Gastrocnemius medialis (tissue), 4 donors: ENCODE measurements around the gene SLC12A7. TPM values are rescaled to one million over a fixed set of nuclear protein-coding genes. Genes with fewer than 3 reads are reported as not detected.

ENCODE experiments used
- ATAC-seq, 2 donors: fragments of 150-250 bp; one replicate each; pipeline ENCODE4 v1.9.1; 2016
- DNase-seq, 2 donors: peaks; one replicate each; pipeline ENCODE4 v3.0.0-alpha.2; 2019
- H3K27ac ChIP-seq, 4 donors: fragments of 200-600 bp; sonication (generic); 1 replicate in 1 of 4; 2 replicates in 3 of 4; pipeline ENCODE4 v1.5.1; 2016 to 2018; ENCODE audit warnings: mild to moderate bottlenecking in 2 of 4, moderate library complexity in 1 of 4
- H3K27me3 ChIP-seq, 3 donors: fragments of 200-600 bp; sonication (generic) in 2 of 3; 1 replicate in 1 of 3; 2 replicates in 2 of 3; pipeline versions ENCODE4 v1.5.1 to v1.6.0; 2016 to 2019; ENCODE audit warnings: mild to moderate bottlenecking in 1 of 3, moderate library complexity in 1 of 3
- H3K36me3 ChIP-seq, 2 donors: fragments of 200-600 bp; sonication (generic) in 1 of 2; one replicate each; pipeline ENCODE4 v1.5.1; 2017 to 2018
- H3K4me1 ChIP-seq, 2 donors: fragments of 200-600 bp; sonication (generic) in 1 of 2; one replicate each; pipeline ENCODE4 v1.5.1; 2016 to 2017; ENCODE audit warnings: mild to moderate bottlenecking in 2 of 2
- H3K4me3 ChIP-seq, 4 donors: fragments of 200-600 bp; sonication (generic) in 3 of 4; 1 replicate in 1 of 4; 2 replicates in 3 of 4; pipeline ENCODE4 v1.5.1; 2016 to 2019; ENCODE audit warnings: mild to moderate bottlenecking in 2 of 4
- H3K9me3 ChIP-seq, 3 donors: fragments of 200-600 bp; sonication (generic) in 2 of 3; 1 replicate in 1 of 3; 2 replicates in 2 of 3; pipeline ENCODE4 v1.5.1; 2016 to 2019
- POLR2A ChIP-seq, 2 donors: fragments of 450-650 bp; IDR thresholded peaks; one replicate each; pipeline ENCODE4 v1.6.1; 2017; ENCODE audit warnings: antibody characterized with exemption in 2 of 2, mild to moderate bottlenecking in 2 of 2, moderate library complexity in 2 of 2
- in situ Hi-C, 4 donors: fragments of 200-750 bp; cut with MboI; loops; one replicate each; pipeline versions ENCODE4 v1.15.0 to v1.8.0; 2017; ENCODE audit warnings: low sequenced_read_pairs in 4 of 4
- intact Hi-C: fragments of 100-400 bp; cut with DNase I; formaldehyde crosslinking; loops from one replicate; pipeline ENCODE4 v1.15.1; 2023; ENCODE audit warnings: low total_unique reads
- total RNA-seq, 4 donors: library from RNA; depleted of rRNA; stranded (reverse); fragments of >200 nt; gene quantifications; one replicate each; pipeline versions ENCODE4 v1.1.0 to v1.2.3, GENCODE V29; 2016
- TF ChIP-seq, protein P1 (sequence below), 5 experiments: fragments of 450-650 bp in 3 of 5; fragments of 200-600 bp in 2 of 5; sonication (generic) in 2 of 5; IDR thresholded peaks in 4 of 5; conservative IDR thresholded peaks in 1 of 5; 1 replicate in 4 of 5; 2 replicates in 1 of 5; pipeline ENCODE4 v1.5.1; 2016 to 2019; ENCODE audit warnings: antibody characterized with exemption in 5 of 5, mild to moderate bottlenecking in 3 of 5, moderate library complexity in 3 of 5

SLC12A7 gene
- total RNA-seq, 4 donors from 2014 or later = 1.6 to 5.3 (median 3.5) TPM

DNA sequence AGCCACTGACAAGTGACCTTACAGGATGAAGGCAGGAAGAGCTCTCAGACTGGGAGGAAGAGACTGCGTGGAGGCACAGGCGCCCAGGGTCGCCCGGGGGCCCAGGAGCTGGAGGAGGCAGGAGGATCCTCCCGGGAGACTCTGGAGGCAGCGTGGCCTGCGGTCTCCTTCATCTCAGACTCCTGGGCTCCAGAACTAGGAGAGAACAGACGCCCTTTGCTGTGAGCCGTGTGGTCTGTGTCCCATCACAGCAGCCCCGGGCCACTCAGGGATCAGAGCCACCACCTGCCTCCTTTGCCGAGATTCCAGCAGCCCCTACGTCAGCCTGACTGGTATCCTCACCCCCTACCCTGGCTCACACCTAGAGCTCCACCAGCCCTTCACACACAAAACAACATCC, 45.2 kb downstream of the SLC12A7 start:
- DNase-seq (no peak), ATAC-seq (no peak)
- in situ Hi-C loops (no loop called here), intact Hi-C loops (no loop called here)
- Histone ChIP-seq H3K27me3 (no peaks in the 10 kb centered on the region), H3K9me3 (no peaks in the 10 kb centered on the region), H3K4me1 (no peaks in the 10 kb centered on the region), H3K36me3 (no peaks in the 10 kb centered on the region), H3K27ac (no peak overlapping the region), H3K4me3 (no peak overlapping the region)
- TF ChIP-seq, protein P1, sequence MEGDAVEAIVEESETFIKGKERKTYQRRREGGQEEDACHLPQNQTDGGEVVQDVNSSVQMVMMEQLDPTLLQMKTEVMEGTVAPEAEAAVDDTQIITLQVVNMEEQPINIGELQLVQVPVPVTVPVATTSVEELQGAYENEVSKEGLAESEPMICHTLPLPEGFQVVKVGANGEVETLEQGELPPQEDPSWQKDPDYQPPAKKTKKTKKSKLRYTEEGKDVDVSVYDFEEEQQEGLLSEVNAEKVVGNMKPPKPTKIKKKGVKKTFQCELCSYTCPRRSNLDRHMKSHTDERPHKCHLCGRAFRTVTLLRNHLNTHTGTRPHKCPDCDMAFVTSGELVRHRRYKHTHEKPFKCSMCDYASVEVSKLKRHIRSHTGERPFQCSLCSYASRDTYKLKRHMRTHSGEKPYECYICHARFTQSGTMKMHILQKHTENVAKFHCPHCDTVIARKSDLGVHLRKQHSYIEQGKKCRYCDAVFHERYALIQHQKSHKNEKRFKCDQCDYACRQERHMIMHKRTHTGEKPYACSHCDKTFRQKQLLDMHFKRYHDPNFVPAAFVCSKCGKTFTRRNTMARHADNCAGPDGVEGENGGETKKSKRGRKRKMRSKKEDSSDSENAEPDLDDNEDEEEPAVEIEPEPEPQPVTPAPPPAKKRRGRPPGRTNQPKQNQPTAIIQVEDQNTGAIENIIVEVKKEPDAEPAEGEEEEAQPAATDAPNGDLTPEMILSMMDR (IDR thresholded peaks at IDR 0.05 in 4 of 5, conservative IDR thresholded peaks at IDR 0.05 in 1 of 5) = no peak
- TF ChIP-seq POLR2A (IDR thresholded peaks at IDR 0.05) = no peak

DNA sequence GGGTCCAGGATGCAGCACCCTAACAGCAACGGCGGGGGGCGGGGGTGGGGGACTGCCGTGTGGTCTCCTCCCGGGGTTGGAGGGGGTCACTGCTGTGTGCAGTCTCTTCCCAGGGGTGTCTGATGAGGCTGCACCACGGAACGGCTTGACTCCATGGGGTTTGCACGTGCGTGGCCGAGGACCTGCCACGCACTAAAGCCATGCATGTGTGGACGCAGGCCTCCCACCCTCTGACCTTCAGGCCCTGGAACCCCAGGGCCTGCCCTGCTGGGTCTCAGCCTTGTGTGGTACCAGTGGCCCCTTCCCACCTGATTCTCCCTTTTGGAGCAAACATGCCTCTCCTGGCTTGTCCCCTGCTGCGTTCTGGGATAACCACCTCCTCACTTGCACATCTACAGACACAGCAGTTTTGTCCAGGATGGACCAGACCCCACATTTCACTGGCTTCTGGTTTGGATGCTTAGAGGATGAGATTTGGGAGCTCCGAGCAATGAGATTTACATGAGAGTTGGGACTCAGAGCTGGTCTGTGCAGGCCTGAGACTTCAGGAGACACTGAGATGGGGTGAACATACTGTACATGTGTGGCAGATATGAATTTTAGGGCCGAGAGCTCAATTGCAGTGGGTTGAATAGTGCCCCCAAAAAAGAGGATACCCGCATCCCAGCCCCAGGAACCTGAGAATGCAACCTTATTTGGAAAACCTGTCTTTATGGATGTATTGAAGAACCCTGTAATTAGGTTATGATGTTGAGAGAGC, 45.8 kb downstream of the SLC12A7 start:
- Histone ChIP-seq H3K27me3 (no peaks in the 10 kb centered on the region), H3K4me1 (no peaks in the 10 kb centered on the region), H3K9me3 (no peaks in the 10 kb centered on the region), H3K27ac (no peak overlapping the region), H3K4me3 (no peak overlapping the region), H3K36me3 (no peaks in the 10 kb centered on the region)
- ATAC-seq = no peak
- TF ChIP-seq, protein P1 (IDR thresholded peaks at IDR 0.05 in 4 of 5, conservative IDR thresholded peaks at IDR 0.05 in 1 of 5) = no peak
- no peak for TF ChIP-seq POLR2A (IDR thresholded peaks at IDR 0.05)
- in situ Hi-C loops = no loop called here
- intact Hi-C loops = no loop called here
- DNase-seq = no peak

DNA sequence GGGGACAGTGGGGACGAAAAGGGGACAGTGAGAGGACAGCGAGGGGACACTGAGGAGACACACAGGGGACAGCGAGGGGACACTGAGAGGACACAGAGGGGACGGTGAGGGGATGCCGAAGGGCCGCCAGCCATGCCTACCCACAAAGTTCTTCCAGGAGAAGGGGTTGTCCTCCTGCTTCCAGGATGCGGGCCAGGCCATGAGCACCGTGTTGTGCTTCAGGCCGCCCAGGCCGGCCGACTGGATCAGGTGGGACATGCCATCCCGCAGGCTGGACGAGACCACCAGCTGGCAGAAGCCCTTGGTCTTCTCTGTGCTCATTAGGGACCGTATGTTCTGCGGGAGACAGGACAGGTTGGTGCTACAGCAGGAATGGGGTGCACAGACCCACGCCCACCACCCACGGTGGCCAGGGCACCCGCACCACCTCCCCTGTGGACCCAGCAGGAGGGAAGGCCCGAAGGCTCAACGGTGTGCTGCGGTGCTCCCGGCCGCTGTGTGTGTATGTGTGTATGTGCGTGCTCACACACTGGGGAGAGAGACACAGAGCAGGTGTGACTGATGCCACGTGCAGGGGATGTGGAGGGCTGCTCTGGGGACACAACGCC, 46.6 kb downstream of the SLC12A7 start:
- intact Hi-C loops (no loop called here), in situ Hi-C loops (no loop called here)
- no peaks in the 10 kb centered on the region for H3K27me3 ChIP-seq
- no peaks in the 10 kb centered on the region for H3K4me1 ChIP-seq
- H3K36me3 ChIP-seq = no peaks in the 10 kb centered on the region
- ATAC-seq (no peak), DNase-seq (no peak)
- no peaks in the 10 kb centered on the region for H3K9me3 ChIP-seq
- no peak overlapping the region for H3K4me3 ChIP-seq
- TF ChIP-seq, protein P1 (IDR thresholded peaks at IDR 0.05 in 4 of 5, conservative IDR thresholded peaks at IDR 0.05 in 1 of 5) = no peak
- no peak for TF ChIP-seq POLR2A (IDR thresholded peaks at IDR 0.05)
- no peak overlapping the region for H3K27ac ChIP-seq

DNA sequence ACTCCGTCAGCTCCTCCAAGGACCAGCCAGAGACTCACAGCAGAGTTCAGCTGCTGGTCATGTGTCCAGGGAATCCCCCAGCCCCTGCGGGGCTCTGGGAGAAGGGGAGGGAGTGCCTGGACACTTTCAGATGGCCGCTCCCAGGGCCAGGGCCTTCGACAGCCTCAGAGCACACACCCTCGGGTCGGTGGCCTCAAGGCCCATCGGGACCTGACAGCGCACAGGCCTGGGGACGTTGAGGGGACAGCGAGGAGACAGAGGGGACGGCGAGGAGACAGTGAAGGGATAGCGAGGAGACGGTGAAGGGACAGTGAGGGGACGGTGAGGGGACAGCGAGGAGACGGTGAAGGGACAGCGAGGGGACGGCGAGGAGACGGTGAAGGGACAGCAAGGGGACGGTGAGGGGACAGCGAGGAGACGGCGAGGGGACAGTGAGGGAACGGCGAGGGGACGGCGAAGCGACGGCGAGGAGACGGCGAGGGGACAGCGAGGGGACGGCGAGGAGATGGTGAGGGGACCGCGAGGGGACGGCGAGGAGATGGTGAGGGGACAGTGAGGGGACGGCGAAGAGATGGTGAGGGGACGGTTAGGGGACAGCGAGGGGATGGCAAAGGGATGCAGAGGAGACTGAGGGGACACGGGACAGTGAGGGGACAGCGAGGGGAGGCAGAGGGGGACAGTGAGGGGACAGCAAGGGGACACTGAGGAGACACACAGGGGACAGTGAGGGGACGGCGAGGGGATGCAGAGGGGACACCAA, 47.3 kb downstream of the SLC12A7 start:
- H3K27me3 ChIP-seq = no peaks in the 10 kb centered on the region
- no peak for DNase-seq
- intact Hi-C loops = no loop called here
- in situ Hi-C loops = no loop called here
- H3K9me3 ChIP-seq = no peaks in the 10 kb centered on the region
- no peak for ATAC-seq
- no peaks in the 10 kb centered on the region for H3K4me1 ChIP-seq
- no peak for TF ChIP-seq POLR2A (IDR thresholded peaks at IDR 0.05)
- TF ChIP-seq, protein P1 (IDR thresholded peaks at IDR 0.05 in 4 of 5, conservative IDR thresholded peaks at IDR 0.05 in 1 of 5) = no peak
- no peaks in the 10 kb centered on the region for H3K36me3 ChIP-seq
- no peak overlapping the region for H3K4me3 ChIP-seq
- H3K27ac ChIP-seq = no peak overlapping the region
